ENCODE measurements around the gene NRP1. TPM values are rescaled to one million over a fixed set of nuclear protein-coding genes. Genes with fewer than 3 reads are reported as not detected.

Gene NRP1
- total RNA-seq, 2 donors from 2014 or later: 11.7 to 18.4 TPM

- Histone ChIP-seq H3K27ac (no peak overlapping the region), H3K4me3 (no peak overlapping the region), H3K9me3 (no peaks in the 10 kb centered on the region), H3K27me3 (no peaks in the 10 kb centered on the region), H3K4me1 (no peaks in the 10 kb centered on the region), H3K9ac (ENCODE audit: low read depth in 2 of 2, low read length in 2 of 2) (no peak overlapping the region), H3K36me3 (no peaks in the 10 kb centered on the region)
- intact Hi-C loops (cut with DNase I): no loop called here
- no peak for TF ChIP-seq CTCF (IDR thresholded peaks at IDR 0.05)
- DNase-seq: no peak
Observed at GRCh38 chr10:33267708-33268107, 66.8 kb downstream of the NRP1 start.

GRCh38 chr10:33265621-33266020 lies 68.8 kb downstream of the NRP1 start:
- Histone ChIP-seq H3K27me3 (no peaks in the 10 kb centered on the region), H3K4me3 (no peak overlapping the region), H3K9me3 (no peaks in the 10 kb centered on the region), H3K4me1 (no peaks in the 10 kb centered on the region), H3K27ac (no peak overlapping the region), H3K9ac (ENCODE audit: low read depth in 2 of 2, low read length in 2 of 2) (no peak overlapping the region), H3K36me3 (no peaks in the 10 kb centered on the region)
- intact Hi-C loops (cut with DNase I): no loop called here
- TF ChIP-seq CTCF (IDR thresholded peaks at IDR 0.05): no peak
- DNase-seq: peak; percentile 66

GRCh38 chr10:33263453-33263852 lies 71.0 kb downstream of the NRP1 start:
- Histone ChIP-seq H3K9me3 (no peaks in the 10 kb centered on the region), H3K9ac (ENCODE audit: low read depth in 2 of 2, low read length in 2 of 2) (no peak overlapping the region), H3K4me3 (no peak overlapping the region), H3K27ac (peak overlapping the region; percentile 22), H3K4me1 (no peaks in the 10 kb centered on the region), H3K36me3 (no peaks in the 10 kb centered on the region), H3K27me3 (no peaks in the 10 kb centered on the region)
- TF ChIP-seq CTCF (IDR thresholded peaks at IDR 0.05): no peak
- no peak for DNase-seq
- intact Hi-C loops (cut with DNase I): no loop called here

GRCh38 chr10:33262871-33263270 lies 71.6 kb downstream of the NRP1 start:
- DNase-seq: no peak
- Histone ChIP-seq H3K36me3 (no peaks in the 10 kb centered on the region), H3K27ac (no peak overlapping the region), H3K27me3 (no peaks in the 10 kb centered on the region), H3K4me1 (no peaks in the 10 kb centered on the region), H3K9ac (ENCODE audit: low read depth in 2 of 2, low read length in 2 of 2) (no peak overlapping the region), H3K4me3 (no peak overlapping the region), H3K9me3 (no peaks in the 10 kb centered on the region)
- TF ChIP-seq CTCF (IDR thresholded peaks at IDR 0.05): no peak
- intact Hi-C loops (cut with DNase I): no loop called here

GRCh38 chr10:33260403-33261149 lies 73.9 kb downstream of the NRP1 start:
- no peak for TF ChIP-seq CTCF (IDR thresholded peaks at IDR 0.05)
- Histone ChIP-seq H3K36me3 (no peaks in the 10 kb centered on the region), H3K4me3 (no peak overlapping the region), H3K9me3 (no peaks in the 10 kb centered on the region), H3K27ac (no peak overlapping the region), H3K4me1 (no peaks in the 10 kb centered on the region), H3K27me3 (no peaks in the 10 kb centered on the region), H3K9ac (ENCODE audit: low read depth in 2 of 2, low read length in 2 of 2) (no peak overlapping the region)
- intact Hi-C loops (cut with DNase I): no loop called here
- no peak for DNase-seq

Data from colonic mucosa (tissue), 4 donors.